HG03457 (cell line): ENCODE measurements around the gene ZNF799.
"Not testable (repeated sequence)": the region's sequence is repeated elsewhere in the genome, so short reads cannot be mapped to it uniquely, and the experiment has no call there.

ENCODE experiments used
- ATAC-seq: cut with Tn5 transposase; IDR thresholded peaks from one replicate; pipeline ENCODE4 v1.9.1; 2021; ENCODE audit warnings: moderate number of reproducible peaks; ENCODE audit not compliant: unreplicated experiment

The ZNF799 gene

DNA sequence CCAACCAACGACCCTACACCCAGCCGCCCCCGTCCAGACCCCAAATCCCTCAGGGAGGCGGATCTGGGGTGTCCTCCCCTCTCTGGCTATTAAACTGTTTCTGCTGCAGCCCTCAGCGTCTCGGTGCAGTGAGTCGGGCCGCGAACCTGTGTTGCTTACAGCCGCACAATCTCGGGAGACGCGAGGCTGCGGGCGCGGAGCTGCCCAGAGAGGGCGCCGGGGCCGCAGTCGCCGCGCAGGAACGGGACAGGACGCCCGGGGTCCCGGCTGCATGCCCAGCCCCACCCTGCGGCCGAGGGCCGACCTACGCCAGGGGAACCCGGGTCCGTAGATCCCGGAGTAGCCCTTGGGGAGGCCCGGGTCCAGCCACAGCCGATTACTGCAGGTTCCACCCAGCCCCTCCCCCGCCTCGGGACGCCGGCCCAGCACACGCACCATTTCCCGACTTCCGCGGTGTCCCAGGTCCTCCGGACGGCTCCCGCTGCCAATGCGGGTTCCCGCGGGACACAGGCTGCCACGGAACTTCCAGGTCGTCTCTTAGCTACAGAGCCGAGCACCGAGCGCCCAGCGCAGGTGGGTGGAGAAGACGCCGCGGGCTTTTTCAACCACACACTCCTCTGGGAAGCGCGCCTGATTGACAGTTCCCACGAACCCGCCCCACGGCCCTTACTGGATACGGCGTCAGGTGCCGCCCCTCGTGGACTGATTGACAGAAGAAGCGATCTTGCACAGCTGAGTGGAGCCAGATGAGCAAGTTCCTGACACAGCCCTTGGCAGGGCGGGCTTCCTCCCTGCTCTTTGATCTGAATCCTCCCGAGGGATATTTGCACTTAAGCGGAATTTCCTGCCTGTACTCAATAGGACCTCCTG lies at the start of gene ZNF799:
Gene ZNF799 (minus strand): TSS at position 639 of the 870 bp plus-strand sequence. CDS start 201 bp downstream, at position 438.
- peak; percentile 63 for ATAC-seq

DNA sequence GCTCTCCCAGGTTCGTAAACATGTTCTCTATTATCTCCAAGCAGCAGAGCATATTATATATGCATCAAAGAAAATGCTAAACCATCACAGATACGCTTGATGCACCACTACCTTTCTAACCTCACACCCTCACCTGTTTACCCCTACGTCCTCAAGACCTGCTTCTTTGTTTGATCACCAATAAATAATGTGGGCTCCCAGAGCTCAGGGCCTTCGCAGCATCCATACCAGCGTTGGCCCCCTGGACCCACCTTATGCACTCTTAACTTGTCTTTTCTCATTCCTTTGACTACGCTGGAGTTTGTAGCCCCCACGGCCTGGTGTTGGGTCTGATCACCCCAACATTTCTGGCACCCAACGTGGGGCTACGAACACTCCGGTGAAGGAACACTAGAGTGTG lies 49.8 kb upstream of the ZNF799 start:
- no peak for ATAC-seq

DNA sequence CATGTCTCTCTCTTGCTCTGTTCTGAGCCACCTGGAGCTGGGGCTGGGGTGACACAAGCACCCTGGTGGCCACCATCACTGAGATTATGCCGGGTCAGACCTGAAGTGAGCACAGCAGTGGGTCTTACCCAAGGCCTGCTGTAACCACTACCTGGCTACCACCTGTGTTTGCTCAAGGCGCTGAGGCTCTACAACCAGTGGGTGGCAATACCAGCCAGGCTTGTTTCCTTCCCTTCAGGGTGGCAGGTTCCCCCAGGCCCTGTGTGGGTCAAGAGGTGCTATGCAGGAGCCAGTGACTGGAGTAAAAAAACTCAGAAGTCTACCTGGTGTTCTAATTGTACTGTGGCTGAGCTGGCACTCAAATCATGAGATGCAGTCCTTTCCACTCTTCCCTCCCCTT lies 47.7 kb upstream of the ZNF799 start:
- ATAC-seq: no peak

GRCh38 chr19:12440541-12441316 lies 39.7 kb upstream of the ZNF799 start, which contains the start of gene ZNF443:
Gene ZNF443, minus strand, starts transcription at chr19:12441021. Its CDS starts 107 bp downstream, at chr19:12440914.
- peak; percentile 79 for ATAC-seq

DNA sequence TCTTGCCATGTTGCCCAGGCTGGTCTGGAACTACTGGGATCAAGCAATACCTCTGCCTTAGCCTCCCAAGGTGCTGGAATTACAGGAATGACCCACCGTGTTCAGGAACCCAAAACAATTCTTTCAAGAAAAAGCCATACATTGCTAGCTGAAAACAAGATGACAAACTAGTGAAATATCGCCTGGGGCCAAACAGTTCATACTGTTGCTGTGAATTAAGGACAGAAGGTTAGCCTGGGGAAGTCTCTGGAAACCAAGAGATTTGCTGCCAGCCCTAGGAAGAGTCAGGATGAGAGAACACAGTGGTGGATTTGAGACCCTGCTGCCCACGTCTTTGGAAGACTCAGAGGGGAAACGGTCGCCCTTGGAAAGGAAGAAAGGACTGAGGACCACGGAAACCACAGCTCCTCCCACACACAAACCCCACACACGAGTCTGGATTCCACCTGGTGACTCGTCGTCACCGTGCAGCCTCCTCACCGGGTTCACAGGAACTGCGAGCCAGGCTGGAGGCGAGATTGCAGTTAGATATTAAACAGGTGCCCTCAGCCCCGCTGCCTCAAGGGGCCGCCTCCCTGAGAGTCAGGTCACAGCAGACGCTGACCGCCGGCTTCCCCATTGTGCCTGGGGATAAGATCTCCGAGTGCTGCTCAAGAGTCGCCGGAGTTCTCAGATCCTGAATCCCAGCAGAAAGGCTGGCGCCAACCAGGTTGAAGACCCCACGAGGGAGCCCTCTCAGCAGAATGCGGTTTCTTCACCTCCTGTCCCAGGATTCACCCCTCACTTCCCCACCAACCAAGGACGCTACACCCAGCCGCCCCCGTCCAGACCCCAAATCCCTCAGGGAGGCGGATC lies 38.8 kb upstream of the ZNF799 start:
- peak; percentile 17 for ATAC-seq

DNA sequence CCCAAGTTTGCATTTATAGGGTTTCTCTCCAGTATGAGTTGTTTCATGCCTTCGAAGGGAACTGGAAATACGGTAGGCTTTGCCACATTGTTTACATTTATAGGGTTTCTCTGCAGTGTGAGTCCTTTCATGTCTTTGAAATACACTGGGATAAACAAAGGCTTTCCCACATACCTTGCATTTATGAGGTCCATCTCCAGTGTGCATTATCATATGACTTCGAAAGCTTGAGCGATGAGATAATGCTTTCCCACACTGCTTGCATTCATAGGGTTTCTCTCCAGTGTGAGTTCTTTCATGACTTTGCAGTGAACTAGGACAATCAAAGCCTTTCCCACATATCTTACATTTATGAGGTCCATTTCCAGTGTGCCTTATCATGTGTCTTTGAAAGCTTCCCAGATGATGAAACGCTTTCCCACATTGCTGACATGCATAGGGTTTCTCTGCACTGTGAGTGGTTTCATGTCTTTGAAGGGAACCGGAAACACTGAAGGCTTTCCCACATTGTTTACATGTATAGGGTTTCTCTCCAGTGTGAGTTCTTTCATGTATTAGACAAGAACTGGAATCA lies 29.7 kb upstream of the ZNF799 start:
- not testable (repeated sequence) for ATAC-seq

GRCh38 chr19:12425888-12426274 lies 24.8 kb upstream of the ZNF799 start:
- no peak for ATAC-seq

GRCh38 chr19:12425236-12425887 lies 24.3 kb upstream of the ZNF799 start:
- no peak for ATAC-seq

DNA sequence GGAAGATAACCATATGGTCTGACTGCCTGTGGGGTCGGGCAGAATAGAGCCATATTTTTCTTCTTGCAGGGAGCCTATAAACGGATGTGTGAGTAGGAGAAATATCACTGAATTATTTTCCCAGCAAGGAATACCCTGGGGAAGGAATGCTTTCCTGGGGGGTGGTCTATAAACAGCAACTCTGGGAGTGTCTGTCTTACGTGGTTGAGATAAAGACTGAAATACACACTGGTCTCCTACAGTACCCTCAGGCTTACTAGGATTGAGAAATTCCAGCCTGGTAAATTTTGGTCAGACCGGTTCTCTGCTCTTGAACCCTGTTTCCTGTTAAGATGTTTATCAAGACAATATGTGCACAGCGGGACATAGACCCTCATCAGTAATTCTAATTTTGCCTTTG lies 16.2 kb upstream of the ZNF799 start:
- ATAC-seq: not testable (repeated sequence)

DNA sequence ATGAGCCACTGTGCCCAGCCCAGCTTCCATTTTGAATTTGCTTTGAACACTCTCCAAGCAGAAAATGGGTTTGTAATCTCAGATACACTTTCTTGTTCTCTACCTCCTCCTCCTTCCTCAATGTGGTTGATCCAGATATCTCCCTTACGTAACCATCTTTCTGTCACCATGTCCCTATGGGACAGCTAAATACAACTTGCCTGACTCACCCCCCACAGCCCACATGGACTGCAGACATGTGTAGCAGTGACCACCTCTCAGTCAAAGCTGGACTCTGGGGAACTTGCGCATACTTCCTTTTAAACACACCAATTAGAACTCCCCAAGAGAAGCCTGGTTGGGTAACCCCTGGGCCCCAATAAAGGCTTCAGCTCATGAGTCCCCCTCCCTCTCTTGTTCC lies 10.8 kb upstream of the ZNF799 start:
- ATAC-seq: no peak

- peak; percentile 27 for ATAC-seq
Observed at GRCh38 chr19:12399901-12400632, 1.0 kb downstream of the ZNF799 start.

- not testable (repeated sequence) for ATAC-seq
Observed at GRCh38 chr19:12391148-12391547, 9.9 kb downstream of the ZNF799 start.

- not testable (repeated sequence) for ATAC-seq
Observed at GRCh38 chr19:12386365-12386764, 14.7 kb downstream of the ZNF799 start.

DNA sequence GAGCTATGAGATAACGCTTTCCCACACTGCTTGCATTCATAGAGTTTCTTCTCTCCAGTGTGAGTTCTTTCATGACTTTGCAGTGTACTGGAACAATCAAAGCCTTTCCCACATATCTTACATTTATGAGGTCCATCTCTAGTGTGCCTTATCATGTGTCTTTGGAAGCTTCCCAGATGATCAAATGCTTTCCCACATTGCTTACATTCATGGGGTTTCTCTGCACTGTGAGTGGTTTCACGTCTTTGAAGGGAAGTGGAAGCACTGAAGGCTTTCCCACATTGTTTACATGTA lies 20.7 kb downstream of the ZNF799 start:
- no peak for ATAC-seq

DNA sequence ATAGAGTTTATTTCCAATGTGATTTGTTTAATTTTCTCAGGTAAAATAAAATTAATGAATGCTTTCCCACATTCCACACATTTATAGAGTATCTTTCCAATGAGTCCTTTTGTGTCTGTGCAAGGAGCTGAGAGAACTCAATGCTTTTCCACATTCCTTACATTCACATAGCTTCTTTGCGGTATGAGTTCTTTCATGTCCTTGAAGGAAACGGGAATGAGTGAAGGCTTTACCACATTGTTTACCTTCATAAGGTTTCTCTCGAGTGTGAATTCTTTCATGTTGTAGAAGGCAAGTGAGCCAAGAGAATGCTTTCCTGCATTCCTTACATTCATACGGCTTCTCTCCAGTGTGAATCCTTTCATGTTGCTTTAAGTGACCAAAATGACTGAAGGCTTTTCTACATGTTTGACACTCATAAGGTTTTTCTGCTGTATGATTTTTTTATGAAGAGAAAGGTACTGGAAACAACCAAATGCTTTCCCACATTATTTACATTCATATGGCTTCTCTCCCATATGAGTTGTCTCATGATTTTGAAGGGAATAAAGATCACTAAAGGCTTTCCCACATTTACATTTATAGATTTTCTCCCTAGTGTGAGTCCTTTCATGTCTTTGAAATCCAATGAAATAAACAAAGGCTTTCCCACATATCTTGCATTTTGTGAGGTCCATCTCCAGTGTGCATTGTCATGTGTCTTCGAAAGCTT lies 21.2 kb downstream of the ZNF799 start:
- no peak for ATAC-seq

DNA sequence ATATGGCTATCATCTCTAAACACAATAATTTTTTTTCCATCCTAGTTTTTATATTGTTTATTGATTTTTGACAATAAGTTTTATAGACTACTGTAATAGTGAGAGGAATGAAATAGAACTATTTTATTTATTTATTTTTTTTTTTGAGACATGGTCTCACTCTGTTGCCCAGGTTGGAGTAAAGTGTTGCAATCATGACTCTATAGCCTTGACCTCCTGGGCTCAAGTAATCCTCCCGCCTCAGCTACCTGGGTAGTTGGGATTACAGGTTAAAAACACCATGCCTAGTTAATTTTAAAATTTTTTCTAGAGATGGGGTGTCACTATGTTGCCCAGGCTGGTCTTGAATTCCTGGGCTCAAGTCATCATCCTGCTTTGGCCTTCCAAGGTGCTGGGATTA lies 27.0 kb downstream of the ZNF799 start:
- no peak for ATAC-seq

DNA sequence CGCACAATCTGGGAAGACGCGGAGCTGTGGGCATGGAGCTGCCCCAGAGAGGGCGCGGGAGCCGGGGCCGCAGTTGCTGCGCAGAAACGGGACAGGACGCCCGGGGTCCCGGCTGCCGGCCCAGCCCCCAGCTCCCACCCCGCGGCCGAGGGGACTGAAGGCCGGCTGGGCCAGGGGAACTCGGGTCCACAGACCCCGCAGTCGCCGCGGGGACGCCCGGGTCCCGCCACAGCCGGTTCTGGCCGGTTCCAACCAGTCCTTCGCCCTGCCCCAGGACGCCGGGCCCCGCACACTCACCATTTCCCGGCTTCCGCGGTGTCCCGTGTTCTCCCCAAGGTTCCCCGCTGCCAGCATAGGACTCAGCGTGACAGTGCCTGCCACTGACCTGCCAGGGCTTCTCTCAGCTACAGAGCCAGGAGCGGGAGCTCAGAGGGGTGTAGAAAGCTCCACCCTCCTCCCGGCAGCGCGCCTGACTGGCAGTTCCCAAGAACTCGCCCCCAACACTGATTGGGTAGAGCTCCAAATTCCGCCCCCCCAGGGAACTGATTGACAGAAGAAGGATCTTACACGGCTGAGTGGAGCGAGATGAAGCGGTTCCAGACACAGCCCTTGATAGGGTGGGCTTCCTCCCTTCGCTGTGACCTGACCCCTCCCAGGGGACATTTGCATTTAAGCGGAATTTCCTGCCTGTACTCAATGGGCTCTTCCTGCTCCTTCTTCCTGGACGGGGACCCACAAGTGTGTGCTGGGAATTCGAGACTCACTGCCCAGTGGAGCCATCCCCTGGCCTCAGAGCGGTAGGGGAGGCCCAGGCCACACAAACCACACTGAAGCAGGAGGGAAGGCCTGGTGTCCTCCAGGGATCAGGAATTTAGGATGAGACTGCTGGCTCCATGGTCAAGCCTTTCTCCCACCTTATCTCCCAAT lies 35.6 kb downstream of the ZNF799 start, which contains the start of gene ZNF442:
Gene ZNF442 (minus strand): TSS at position 448 of the 927 bp plus-strand sequence. CDS start 2,052 bp downstream, outside the sequence.
- peak; percentile 84 for ATAC-seq
